Measurements from ENCODE around the gene PIPOX.

GRCh38 chr17:29004081-29004692, 38.8 kb upstream of the PIPOX start:
- TF ChIP-seq CTCF (IDR thresholded peaks at IDR 0.05; ENCODE audit: insufficient read depth, low read length) (no peak), POLR2AphosphoS5 (IDR thresholded peaks at IDR 0.05; ENCODE audit: low read depth) (no peak), REST (IDR thresholded peaks at IDR 0.05; ENCODE audit: insufficient replicate concordance, low read depth) (peak; percentile 90)

Data from HL-60 (cell line).